Nucleus accumbens (tissue), 56 donors: ENCODE results near the gene PDE4A.
"Not testable (repeated sequence)": the region's sequence is repeated elsewhere in the genome, so short reads cannot be mapped to it uniquely, and the experiment has no call there.

Source experiments
- DNase-seq, 56 donors: peaks; one replicate each; lab custom pipeline; 2025; lab: John Stamatoyannopoulos, UW

The PDE4A gene

DNA sequence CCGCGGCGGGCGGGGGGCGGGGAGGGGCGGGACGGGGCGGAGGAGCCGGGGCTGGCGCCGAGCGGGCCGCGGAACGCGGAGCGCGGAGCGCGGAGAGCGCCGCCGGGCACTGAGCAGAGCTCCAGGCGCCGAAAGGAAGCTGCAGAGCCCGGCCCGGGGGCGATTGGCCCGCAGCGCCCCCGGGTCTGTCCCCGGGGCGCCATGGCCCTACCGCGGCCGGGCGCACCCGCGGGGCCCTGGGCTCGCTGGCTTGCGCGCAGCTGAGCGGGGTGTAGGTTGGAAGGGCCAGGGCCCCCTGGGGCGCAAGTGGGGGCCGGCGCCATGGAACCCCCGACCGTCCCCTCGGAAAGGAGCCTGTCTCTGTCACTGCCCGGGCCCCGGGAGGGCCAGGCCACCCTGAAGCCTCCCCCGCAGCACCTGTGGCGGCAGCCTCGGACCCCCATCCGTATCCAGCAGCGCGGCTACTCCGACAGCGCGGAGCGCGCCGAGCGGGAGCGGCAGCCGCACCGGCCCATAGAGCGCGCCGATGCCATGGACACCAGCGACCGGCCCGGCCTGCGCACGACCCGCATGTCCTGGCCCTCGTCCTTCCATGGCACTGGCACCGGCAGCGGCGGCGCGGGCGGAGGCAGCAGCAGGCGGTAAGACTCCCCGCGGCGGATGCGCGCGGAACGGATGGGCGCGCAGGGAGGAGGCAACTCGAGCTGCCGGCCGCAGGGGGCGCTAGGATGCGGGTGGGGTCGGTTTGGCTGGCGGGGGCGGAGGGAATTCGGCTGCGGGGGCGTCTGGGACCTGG lies at the start of gene PDE4A:
Gene PDE4A, plus strand, starts transcription at position 95 of the 796 bp plus-strand sequence. Its CDS starts 227 bp downstream, at position 322.
- DNase-seq: peak in 21 of 56 donors; percentile 3 to 70 (median 27)

DNA sequence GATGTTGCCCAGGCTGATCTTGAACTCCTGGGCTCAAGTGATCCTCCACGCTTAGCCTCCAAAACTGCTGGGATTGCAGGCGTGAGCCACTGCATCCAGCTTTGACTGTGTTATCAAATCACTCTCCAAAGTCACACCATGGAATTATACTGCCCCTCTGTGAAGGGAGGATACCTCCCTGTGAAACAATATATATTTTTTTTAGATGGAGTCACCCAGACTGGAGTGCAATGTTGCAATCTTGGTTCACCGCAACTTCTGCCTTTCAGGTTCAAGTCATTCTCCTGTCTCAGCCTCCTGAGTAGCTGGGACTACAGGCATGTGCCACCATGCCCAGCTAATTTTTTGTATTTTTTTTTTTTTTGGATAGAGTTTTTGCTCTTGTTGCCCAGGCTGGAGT lies 47.6 kb upstream of the PDE4A start:
- no peak for DNase-seq

DNA sequence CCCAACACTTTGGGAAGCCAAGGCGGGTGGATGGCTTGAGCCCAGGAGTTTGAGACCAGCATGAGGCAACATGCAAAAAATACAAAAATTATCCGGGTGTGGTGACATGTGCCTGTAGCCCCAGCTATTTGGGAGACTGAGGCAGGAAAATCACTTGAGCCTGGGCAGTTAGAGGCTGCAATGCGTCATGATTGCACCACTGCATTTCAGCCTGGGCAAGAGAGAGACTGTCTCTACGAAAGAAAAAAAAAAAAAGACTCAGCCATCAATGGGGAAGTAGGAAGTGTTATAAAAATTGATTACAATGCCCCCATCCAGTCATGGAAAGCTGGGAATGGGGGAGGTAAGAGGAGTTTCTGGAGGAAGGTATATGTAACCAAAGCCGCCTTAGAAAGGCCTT lies 45.4 kb upstream of the PDE4A start:
- no peak for DNase-seq

DNA sequence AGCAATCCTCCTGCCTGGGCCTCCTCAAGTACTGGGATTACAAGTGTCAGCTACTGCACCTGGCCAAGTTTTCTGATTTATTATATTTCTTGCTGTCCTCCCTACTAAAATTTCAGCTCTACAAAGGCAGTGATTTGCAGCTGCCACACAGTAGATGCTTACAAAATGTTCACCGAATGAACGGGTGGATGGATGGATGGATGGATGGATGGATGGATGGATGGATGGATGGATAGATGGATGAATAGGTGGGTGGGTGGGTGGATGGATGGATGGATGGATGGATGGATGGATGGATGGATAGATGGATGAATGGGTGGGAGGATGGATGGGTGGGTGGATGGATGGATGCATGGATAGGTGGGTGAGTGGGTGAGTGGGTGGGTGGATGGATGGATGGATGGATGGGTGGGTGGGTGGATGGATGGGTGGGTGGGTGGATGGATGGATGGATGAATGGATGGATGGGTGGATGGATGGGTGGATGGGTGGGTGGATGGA lies 43.1 kb upstream of the PDE4A start:
- not testable (repeated sequence) for DNase-seq

DNA sequence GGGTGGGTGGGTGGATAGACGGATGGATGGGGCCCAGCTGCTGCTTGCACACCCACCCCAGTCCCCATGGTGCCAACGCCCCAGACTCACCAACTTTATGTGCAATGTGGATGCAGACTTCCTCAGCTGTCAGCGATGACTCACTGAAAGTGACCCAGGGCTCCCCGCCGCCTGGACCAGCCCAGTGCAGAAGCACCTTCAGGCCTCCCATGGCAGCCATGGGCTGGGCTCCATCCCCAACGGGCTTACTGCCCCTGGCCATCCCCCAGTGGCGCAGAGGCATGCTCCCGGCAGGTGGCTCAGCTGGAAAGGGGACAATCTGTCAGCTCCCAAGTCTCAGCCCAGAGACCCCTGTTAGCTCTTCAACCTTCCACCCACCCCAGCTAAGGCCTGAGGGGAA lies 42.2 kb upstream of the PDE4A start:
- peak in 1 of 56 donors; percentile 9 for DNase-seq

DNA sequence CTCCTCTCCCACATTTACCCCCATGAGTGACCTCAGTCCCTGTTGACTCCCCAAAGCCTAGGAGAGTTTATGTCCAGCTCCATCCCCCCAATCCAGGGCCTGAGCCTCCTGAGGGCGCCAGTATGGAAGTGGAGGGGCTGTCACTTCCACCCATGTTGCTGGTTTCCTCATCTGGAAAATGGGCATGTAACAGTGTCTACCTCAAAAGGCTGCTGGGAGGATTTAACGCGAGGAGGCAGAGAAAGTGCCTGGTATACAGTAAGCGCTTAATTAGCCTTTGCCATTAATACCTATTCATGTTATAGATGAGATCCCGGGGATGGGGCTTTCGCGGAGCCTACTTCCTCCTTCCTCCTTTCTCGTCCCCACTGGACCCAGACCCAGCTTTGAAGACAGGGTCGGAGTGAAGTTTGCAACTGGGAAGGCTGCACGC lies 40.4 kb upstream of the PDE4A start:
- no peak for DNase-seq

DNA sequence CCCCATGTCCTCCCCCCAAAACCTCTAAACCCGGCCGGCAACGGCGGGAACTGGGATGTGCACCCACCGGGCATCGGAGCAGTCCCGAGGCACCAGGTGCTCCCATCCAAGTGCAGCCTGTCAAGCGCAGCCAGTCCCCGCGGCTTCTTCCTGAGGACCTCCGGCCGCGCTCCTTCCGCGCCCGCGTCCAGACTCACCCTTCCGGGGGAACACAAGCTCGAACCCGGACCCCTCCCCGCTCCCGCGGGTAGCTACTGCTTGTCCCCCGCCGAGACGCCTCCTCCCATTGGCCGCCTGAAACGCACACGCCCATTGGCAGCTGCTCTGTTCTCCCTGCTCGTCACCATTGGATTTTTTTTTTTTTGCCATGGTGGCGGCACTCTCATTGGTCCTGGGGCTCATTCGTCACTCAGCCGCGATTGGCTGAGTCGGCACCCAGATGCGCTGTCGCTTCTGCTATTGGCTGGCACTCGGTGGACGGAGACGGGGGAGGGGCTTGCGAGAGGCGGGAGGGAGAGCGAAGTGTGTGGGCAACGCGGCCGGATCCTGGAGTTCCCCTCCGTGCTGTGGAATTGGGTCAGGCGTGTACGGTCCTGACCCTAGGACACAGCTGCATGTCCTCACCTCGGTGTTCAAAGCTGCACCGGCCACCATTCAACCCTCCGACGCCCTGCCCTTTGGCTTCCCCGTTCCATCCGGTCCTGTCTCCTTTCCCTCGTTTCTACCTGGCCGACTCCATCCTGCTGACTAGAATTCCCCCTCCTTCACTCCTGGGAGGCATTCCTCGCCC lies 39.8 kb upstream of the PDE4A start, which contains the start of gene TYK2:
Gene TYK2, minus strand, starts transcription at position 260 of the 790 bp plus-strand sequence. CDS start 2,166 bp downstream, outside the sequence.
- DNase-seq: peak; percentile 75 to 100 (median 97)

DNA sequence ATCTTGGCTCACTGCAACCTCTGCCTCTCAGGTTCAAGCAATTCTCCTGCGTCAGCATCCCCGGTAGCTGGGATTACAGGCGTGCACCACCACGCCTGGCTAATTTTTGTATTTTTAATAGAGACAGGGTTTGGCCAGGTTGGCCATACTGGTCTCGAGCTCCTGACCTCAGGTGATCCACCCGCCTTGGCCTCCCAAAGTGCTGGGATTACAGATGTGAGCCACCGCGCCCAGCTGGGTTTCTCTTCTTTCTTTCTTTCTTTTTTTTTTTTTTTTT lies 37.2 kb upstream of the PDE4A start:
- DNase-seq: not testable (repeated sequence)

DNA sequence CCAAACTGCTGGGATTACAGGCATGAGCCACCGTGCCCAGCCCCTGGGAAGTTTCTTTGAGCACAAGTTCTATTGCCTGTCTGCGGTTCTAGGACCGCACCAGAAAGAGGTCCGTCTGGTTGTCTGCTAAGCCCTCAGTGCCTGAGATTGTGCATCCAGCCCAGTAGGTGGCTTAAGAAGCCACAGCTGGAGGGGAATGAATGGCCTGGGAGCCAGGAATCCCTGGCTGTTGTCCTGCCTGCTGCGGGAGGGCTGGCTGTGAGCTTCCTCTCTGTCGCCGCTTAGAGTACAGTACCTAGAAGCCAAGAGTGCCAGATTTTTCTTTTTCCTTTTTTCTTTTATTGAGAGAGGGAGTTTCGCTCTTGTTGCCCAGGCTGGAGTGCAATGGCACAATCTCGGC lies 35.8 kb upstream of the PDE4A start:
- no peak for DNase-seq

DNA sequence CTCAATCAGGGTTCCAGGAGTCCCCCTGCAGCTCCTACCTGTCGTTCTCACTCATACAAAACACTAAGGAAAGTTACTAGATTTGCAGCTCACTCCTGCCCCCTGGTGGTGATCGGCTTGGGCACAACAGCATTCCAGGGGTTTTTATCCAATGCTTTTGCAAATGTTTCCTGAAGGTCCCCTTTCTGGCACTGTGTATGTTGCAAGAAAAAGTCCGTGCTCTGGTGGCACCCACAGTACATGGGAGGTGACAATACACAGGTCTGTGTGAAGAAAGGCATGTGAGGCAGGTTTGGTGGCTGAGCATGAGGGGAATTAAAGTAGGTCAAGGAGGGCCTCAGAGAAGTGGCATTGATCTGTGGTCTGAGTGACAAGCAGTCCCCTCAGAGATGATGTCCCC lies 31.4 kb upstream of the PDE4A start:
- DNase-seq: peak in 51 of 56 donors; percentile 18 to 96 (median 65)

DNA sequence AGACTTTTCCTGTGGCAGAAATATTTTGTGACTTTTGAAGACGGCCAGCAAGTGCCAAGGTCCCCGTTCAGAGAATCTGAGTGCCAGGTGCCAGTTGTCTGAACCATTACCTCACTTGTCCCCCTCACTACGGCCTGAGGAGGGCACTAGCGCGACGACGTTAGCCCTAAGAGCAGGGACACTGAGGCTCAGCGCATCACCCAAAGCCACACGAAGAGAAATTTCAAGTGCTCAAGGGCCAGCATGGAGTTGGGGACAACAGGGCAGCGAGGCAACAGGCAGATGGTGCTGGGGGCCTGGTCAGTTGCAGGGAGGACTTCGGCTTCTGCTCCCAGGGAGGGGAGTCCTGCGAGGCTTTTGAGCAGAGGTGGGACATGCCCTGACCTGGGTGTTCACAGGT lies 30.5 kb upstream of the PDE4A start:
- no peak for DNase-seq

DNA sequence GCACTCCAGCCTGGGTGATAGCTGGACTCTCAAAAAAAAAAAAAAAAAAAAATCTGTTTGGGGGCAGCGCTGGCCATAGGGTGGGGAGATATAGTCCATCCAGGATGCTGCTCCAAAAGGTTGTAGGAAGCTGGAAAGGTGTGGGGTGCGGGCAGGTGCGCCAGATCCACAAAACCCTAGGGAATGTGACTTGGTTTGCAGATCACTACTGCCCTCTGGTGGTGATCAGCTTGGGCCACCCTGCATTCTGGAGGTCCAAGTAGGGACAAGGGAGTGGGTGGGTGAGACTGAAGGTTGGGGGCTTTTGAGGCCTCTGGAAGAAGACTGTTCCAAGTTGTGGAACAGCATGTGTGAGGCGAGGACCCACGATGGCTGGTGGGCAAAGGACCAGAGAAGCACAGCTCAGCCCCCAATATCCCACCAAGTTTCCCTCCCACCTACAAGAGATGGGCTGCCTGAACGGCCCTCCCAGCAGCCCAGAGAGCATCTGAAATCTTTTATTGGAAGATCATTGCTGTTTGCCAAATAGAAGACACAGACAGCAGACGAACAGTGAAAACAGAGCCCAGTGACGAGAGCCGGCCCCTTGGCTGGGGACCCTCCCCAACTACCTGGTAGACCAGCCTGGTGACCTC lies 29.6 kb upstream of the PDE4A start:
- peak in 41 of 56 donors; percentile 2 to 73 (median 27) for DNase-seq

DNA sequence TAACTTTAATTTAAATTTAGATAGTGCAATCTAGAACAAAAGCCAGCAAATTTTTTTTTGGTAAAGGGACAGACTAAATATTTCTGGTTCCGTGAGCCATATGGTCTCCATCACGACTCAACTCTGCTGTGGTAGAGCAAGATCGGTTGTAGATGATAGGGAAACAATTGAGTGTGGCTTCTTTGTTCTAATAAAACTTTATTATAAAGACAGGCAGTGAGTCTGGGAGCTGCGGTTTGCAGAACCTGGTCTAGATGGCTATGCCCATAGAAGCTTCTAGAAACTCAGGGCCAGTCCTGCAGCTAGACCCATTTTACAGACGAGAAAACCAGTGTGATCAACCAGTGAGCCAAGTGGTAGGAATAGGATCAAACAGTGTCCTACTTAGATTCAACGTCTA lies 28.2 kb upstream of the PDE4A start:
- no peak for DNase-seq

DNA sequence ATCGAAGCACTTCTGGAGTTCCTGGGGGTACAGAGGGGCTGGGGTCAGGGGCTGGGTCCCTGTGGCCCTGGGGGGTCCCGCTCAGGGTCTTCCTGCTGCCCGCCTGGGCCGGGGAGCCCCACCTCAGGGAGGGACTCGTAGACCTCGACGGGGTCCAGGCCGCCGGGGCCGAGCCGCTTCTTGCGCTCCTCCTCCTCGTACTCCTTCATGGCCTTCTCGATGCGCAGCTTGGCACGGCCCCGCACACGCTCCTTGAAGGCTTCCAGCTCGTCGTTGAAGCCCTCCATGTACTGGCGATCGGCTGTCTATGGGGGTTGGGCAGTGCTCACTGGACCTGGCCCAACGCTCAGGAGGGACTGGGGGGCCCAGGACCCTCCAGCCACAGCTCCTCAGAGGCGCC lies 27.2 kb upstream of the PDE4A start:
- no peak for DNase-seq

DNA sequence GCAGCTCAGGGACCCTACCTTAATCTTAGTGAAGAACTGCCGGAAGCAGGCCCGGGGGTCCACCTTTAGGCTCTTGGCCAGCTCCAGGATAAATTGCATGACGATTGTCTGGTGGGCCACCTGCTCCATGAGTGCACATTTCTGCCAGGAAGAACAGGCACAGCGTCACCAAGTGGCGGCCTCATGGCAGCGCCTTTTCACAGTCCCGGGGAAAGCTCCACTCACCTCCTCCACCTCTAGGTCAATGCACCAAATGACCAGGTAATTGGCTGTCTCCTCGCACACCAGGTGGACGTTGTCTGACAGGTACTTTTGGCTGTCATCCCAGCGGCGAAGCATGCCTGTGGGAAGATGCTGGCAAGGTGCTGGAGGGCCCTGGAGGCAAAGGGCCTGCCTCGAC lies 25.3 kb upstream of the PDE4A start:
- DNase-seq: no peak

DNA sequence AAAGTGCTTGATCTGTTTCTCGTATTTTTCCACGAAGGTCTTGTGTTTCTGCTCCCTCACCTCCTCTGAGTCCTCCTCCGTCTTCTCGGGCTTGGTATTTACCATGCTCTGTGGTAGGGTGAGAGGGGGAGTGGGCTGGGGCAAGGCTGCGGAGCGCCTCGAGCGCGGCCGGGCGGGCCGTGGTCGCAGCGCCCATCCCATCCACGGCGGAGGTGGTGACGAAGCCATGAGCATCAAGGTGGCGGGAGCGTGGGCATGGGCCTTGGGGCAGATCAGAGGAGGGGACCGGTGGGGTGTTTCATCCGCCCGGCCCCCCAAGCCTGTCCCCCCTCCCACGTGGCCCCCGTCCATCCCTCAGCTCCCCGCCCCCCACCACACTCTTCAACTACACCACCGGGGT lies 24.9 kb upstream of the PDE4A start:
- DNase-seq: no peak

DNA sequence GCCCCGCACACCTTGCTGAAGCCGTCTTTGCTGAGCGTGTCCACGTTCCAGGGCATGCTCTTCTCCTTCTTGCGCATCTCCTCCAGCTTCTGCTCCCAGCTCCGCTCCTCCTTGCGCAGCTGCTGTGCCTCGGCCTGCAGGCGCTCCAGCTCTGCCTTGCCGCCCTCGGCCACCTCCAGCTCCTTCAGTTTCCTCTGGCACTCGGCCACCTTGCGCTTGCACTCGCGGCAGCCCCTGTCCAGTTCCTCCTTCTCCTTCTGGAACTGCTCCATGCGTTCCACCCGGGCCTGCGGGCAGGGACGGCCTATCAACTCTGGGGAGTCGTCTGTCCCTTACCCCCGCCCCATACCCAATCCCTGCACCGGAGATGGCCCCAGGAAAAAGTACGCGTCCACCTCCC lies 24.4 kb upstream of the PDE4A start:
- no peak for DNase-seq

DNA sequence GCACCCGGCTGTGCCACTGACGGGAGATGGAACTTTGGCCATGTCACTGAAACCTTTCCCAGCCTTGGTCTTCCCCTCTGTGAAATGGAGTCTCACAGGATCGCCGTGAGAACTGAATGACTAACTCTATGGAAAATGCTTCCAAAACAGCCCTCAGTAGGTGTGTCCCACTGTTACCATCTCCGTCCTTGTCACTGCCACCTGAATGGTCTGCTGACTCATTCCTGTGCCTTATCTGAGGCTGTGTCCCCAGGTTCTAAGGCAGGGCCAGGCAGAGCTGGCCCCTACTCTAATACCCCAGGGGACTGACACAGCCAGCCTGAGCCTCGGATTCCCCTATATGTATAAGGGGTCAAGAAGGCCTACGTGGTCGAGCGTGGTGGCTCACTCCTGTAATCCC lies 21.5 kb upstream of the PDE4A start:
- no peak for DNase-seq

DNA sequence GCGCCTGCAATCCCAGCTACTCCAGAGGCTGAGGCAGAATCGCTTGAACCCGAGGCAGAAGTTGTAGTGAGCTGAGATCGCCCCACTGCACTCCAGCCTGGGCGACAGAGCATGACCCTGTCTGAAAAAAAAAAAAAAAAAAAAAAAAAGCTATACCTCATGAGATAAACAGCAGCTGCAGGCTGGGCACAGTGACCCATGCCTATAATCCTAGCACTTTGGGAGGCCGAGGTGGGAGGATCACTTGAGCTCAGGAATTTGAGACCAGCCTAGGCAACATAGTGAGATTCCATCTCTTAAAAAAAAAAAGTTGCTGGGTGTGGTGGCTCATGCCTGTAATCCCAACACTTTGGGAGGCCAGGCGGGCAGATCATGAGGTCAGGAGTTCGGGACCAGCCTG lies 21.0 kb upstream of the PDE4A start:
- not testable (repeated sequence) for DNase-seq

DNA sequence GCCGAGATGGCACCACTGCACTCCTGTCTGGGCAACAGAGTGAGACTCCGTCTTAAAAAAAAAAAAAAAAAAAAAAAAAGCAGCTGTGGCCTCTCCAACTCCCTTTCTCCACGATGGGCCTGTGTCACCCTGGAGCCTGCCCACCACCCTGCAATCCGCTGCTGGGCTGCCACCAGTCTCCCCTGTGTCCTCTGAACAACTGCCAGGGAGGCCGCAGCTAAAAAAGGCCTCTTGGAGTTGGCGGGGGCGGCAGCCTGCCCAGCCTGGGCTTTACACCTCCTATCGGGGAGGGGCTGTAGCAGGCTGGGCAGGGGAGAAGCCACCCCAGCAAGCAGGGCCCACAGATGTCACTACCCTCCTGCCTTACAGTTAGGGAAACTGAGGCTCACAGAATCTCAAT lies 20.5 kb upstream of the PDE4A start:
- no peak for DNase-seq

DNA sequence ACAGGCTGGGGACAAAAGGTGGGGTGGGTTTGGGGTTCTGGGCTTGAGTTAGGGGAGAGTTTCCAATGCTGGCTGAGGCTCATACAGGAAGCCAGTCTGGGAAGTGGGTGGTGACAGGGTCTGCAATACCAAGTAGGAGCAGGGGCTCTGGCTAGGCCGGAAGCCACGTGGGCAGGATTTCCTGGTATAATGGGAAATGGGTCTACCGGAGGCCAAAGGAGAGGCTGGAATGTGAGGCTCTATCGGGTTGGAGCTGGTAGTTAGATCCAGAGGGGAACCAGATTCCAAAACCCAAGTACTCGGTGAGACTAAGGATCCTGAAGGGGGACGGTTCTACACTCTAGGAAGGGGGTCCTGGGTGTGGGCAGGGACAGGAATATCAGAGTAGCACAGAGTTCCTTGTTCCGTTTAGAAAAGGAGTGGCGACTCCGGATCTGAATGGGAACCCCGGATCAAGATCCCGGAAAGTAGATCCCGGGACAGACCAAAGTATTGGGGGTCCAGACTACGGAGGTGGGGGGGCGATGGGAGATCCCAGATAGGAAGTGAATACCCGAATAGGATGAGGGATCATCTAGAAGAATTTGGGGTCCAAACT lies 17.8 kb upstream of the PDE4A start:
- DNase-seq: no peak
